C4-2B (cell line): ENCODE results near the gene NOXA1.
A peak's percentile ranks its signal among the peaks of the same experiment; 100 is the strongest.

Experiments
- H3K27ac ChIP-seq: fragments of 450-650 bp; 2 replicates; pipeline ENCODE4 v1.5.1; 2017
- CTCF ChIP-seq: fragments of 450-650 bp; conservative IDR thresholded peaks from 2 replicates; pipeline ENCODE4 v1.5.1; 2017; ENCODE audit warnings: mild to moderate bottlenecking
- ZFX ChIP-seq: fragments of 450-650 bp; IDR thresholded peaks from 2 replicates; pipeline ENCODE4 v1.6.1; 2017

The NOXA1 gene

GRCh38 chr9:137454597-137455358 is 31.6 kb downstream of the NOXA1 start:
- peak overlapping the region; percentile 18 for H3K27ac ChIP-seq
- TF ChIP-seq ZFX (no peak), CTCF (no peak)

- H3K27ac ChIP-seq = peak overlapping the region; percentile 18
- no peak for TF ChIP-seq ZFX
- no peak for TF ChIP-seq CTCF
Observed at GRCh38 chr9:137455359-137455991, 32.3 kb downstream of the NOXA1 start.

GRCh38 chr9:137456061-137456863 is 33.1 kb downstream of the NOXA1 start:
- no peak for TF ChIP-seq CTCF
- no peak overlapping the region for H3K27ac ChIP-seq

- H3K27ac ChIP-seq = no peak overlapping the region
- TF ChIP-seq ZFX (no peak), CTCF (no peak)
Observed at GRCh38 chr9:137456864-137457405, 33.7 kb downstream of the NOXA1 start.

- peak overlapping the region; percentile 84 for H3K27ac ChIP-seq
- TF ChIP-seq CTCF (no peak), ZFX (no peak)
Observed at GRCh38 chr9:137457406-137458193, 34.4 kb downstream of the NOXA1 start.

- TF ChIP-seq ZFX (peak; percentile 83; the same call in 1 of the 2 replicates), CTCF (no peak)
- peak overlapping the region; percentile 84 for H3K27ac ChIP-seq
Observed at GRCh38 chr9:137458194-137459151, 35.3 kb downstream of the NOXA1 start.
